GM23338 (cell line): Measurements from ENCODE around the gene UBE2E2. TPM values are rescaled to one million over a fixed set of nuclear protein-coding genes. Genes with fewer than 3 reads are reported as not detected.

Experiments used
- ATAC-seq: fragments of 200-7000 bp; cut with Tn5 transposase; 3 replicates; pipeline ENCODE4 v1.9.1; 2020
- DNase-seq: peaks from one replicate; pipeline ENCODE4 v3.0.0-alpha.2; 2015; ENCODE audit warnings: low spot score
- H2AFZ ChIP-seq: fragments of 200-600 bp; sonication (generic); 2 replicates; pipeline ENCODE4 v1.8.0; 2016; ENCODE audit warnings: antibody characterized with exemption, mild to moderate bottlenecking, moderate library complexity
- H3F3A ChIP-seq: fragments of 200-600 bp; sonication (generic); replicated peaks from 2 replicates; pipeline ENCODE4 v1.8.0; 2017; ENCODE audit warnings: antibody characterized with exemption, mixed run types, low read depth
- H3K27ac ChIP-seq: fragments of 200-600 bp; sonication (generic); 2 replicates; pipeline ENCODE4 v1.6.1; 2016; ENCODE audit warnings: low read depth
- H3K27me3 ChIP-seq: fragments of 200-600 bp; sonication (generic); 2 replicates; pipeline ENCODE4 v1.8.0; 2016; ENCODE audit warnings: mild to moderate bottlenecking, mixed run types, moderate library complexity; ENCODE audit not compliant: insufficient read depth
- H3K36me3 ChIP-seq: fragments of 200-600 bp; sonication (generic); 2 replicates; pipeline ENCODE4 v1.8.0; 2016; ENCODE audit warnings: mild to moderate bottlenecking; ENCODE audit not compliant: insufficient read depth
- H3K4me1 ChIP-seq: fragments of 200-600 bp; sonication (generic); 2 replicates; pipeline ENCODE4 v1.8.0; 2016; ENCODE audit warnings: mild to moderate bottlenecking, moderate library complexity; ENCODE audit not compliant: insufficient read depth
- H3K4me2 ChIP-seq: fragments of 200-600 bp; sonication (generic); 2 replicates; pipeline ENCODE4 v1.7.1; 2017; ENCODE audit warnings: mixed run types
- H3K4me3 ChIP-seq: fragments of 200-600 bp; sonication (generic); 2 replicates; pipeline ENCODE4 v1.6.1; 2016; ENCODE audit warnings: mixed run types
- H3K79me2 ChIP-seq: fragments of 200-600 bp; sonication (generic); replicated peaks from 2 replicates; pipeline ENCODE4 v1.8.0; 2017; ENCODE audit warnings: mild to moderate bottlenecking; ENCODE audit not compliant: insufficient read depth
- H3K9me2 ChIP-seq: fragments of 200-600 bp; sonication (generic); 2 replicates; pipeline ENCODE4 v1.8.0; 2017; ENCODE audit not compliant: insufficient read depth
- H4K20me1 ChIP-seq: fragments of 200-600 bp; sonication (generic); replicated peaks from 2 replicates; pipeline ENCODE4 v1.8.0; 2017; ENCODE audit warnings: mild to moderate bottlenecking; ENCODE audit not compliant: insufficient read depth
- H3K27ac Mint-ChIP-seq: 2 replicates; pipeline ENCODE4 v1.8.0; 2020; ENCODE audit warnings: inconsistent platforms, mild to moderate bottlenecking, moderate library complexity, mixed read lengths
- H3K27me3 Mint-ChIP-seq: 3 replicates; pipeline ENCODE4 v1.8.0; 2022; ENCODE audit warnings: low read depth, mild to moderate bottlenecking, moderate library complexity, mixed read lengths, inconsistent platforms; ENCODE audit not compliant: insufficient read depth, poor library complexity
- H3K36me3 Mint-ChIP-seq: 3 replicates; pipeline ENCODE4 v1.8.0; 2021; ENCODE audit warnings: low read depth, mild to moderate bottlenecking, inconsistent platforms, moderate library complexity, mixed read lengths
- H3K4me1 Mint-ChIP-seq: 3 replicates; pipeline ENCODE4 v1.8.0; 2020; ENCODE audit warnings: mild to moderate bottlenecking, inconsistent platforms, mixed read lengths
- H3K4me3 Mint-ChIP-seq: 3 replicates; pipeline ENCODE4 v1.8.0; 2021; ENCODE audit warnings: moderate library complexity, mild to moderate bottlenecking, inconsistent platforms, mixed read lengths
- H3K9me3 Mint-ChIP-seq: 3 replicates; pipeline ENCODE4 v1.8.0; 2020; ENCODE audit warnings: moderate library complexity, mild to moderate bottlenecking, inconsistent platforms, mixed read lengths
- CREB1 ChIP-seq: fragments of 250-450 bp; sonication (Bioruptor Pico); IDR thresholded peaks from 2 replicates; pipeline ENCODE4 v1.5.0; 2020; ENCODE audit warnings: low read depth, mild to moderate bottlenecking, moderate library complexity
- CTCF ChIP-seq, 2 experiments: fragments of 200-600 bp in 1 of 2; sonication (generic) in 1 of 2; conservative IDR thresholded peaks; 2 replicates each; pipeline versions ENCODE4 v1.5.1 to v1.6.1; 2016 to 2017; ENCODE audit warnings: antibody characterized with exemption in 2 of 2, low read depth in 2 of 2, mild to moderate bottlenecking in 2 of 2, moderate library complexity in 1 of 2
- ETS1 ChIP-seq: IDR thresholded peaks from 2 replicates; pipeline ENCODE4 v1.6.1; 2016; ENCODE audit warnings: antibody characterized with exemption
- EZH2 ChIP-seq: fragments of 200-600 bp; sonication (generic); IDR thresholded peaks from one replicate; pipeline ENCODE4 v1.8.0; 2017; ENCODE audit warnings: antibody characterized with exemption, mild to moderate bottlenecking, low read depth; ENCODE audit not compliant: unreplicated experiment
- JUNB ChIP-seq: IDR thresholded peaks from one replicate; pipeline ENCODE4 v1.6.1; 2016; ENCODE audit warnings: antibody characterized with exemption; ENCODE audit not compliant: unreplicated experiment
- NANOG ChIP-seq: IDR thresholded peaks from 2 replicates; pipeline ENCODE4 v1.6.1; 2016; ENCODE audit warnings: antibody characterized with exemption, borderline replicate concordance
- POLR2AphosphoS5 ChIP-seq: IDR thresholded peaks from 2 replicates; pipeline ENCODE4 v1.6.1; 2016; ENCODE audit warnings: antibody characterized with exemption, low read depth
- STAT1 ChIP-seq: IDR thresholded peaks from one replicate; pipeline ENCODE4 v1.6.1; 2016; ENCODE audit warnings: antibody characterized with exemption; ENCODE audit not compliant: unreplicated experiment
- ZNF331 ChIP-seq: fragments of 250-450 bp; sonication (Bioruptor Pico); IDR thresholded peaks from 2 replicates; pipeline ENCODE4 v1.5.0; 2020; ENCODE audit warnings: low read depth, mild to moderate bottlenecking, moderate library complexity
- ZNF462 ChIP-seq: fragments of 250-450 bp; sonication (Bioruptor Pico); IDR thresholded peaks from 2 replicates; pipeline ENCODE4 v1.5.0; 2020; ENCODE audit warnings: mild to moderate bottlenecking, moderate library complexity
- polyA plus RNA-seq: library from polyadenylated mRNA; unstranded; fragments of >200 nt; fragmentation: Nextera tagmentation; extraction: Ambion mirVana; gene quantifications from 2 replicates; pipeline ENCODE4 v1.2.1, GENCODE V29; 2016
- total RNA-seq: library from RNA; depleted of rRNA; stranded (reverse); fragments of >200 nt; shearing (Covaris generic); gene quantifications from 2 replicates; pipeline ENCODE4 v1.2.3, GENCODE V29; 2014

Gene UBE2E2
- total and polyA plus RNA-seq, 2 experiments from 2014 or later, result 86.9 to 169 TPM

GRCh38 chr3:23448998-23449537, 245.9 kb downstream of the UBE2E2 start (continued):
- TF ChIP-seq ETS1 (no peak), ZNF462 (CRISPR knock-in tag) (no peak)

GRCh38 chr3:23450051-23450450, 246.9 kb downstream of the UBE2E2 start:
- no peaks in the 10 kb centered on the region for H3K27me3 Mint-ChIP-seq
- H3K4me2 ChIP-seq, result no peak overlapping the region
- DNase-seq (no peak), ATAC-seq (no peak)
- H4K20me1 ChIP-seq, result no peaks in the 10 kb centered on the region; the same call in 1 of the 2 replicates
- peaks cover 13% of the 10 kb centered on the region for H3K4me1 ChIP-seq
- H2AFZ ChIP-seq, result no peak overlapping the region
- no peaks in the 10 kb centered on the region for H3K9me3 Mint-ChIP-seq
- H3K36me3 ChIP-seq, result no peaks in the 10 kb centered on the region
- no peaks in the 10 kb centered on the region for H3F3A ChIP-seq
- H3K27ac Mint-ChIP-seq, result no peak overlapping the region
- H3K4me3 ChIP-seq, result no peak overlapping the region
- peaks cover 22% of the 10 kb centered on the region; the same call in 2 of the 3 replicates for H3K4me1 Mint-ChIP-seq
- H3K27ac ChIP-seq, result no peak overlapping the region
- no peak overlapping the region for H3K4me3 Mint-ChIP-seq
- H3K79me2 ChIP-seq, result peaks cover 18% of the 10 kb centered on the region
- H3K36me3 Mint-ChIP-seq, result no peaks in the 10 kb centered on the region
- H3K27me3 ChIP-seq, result no peaks in the 10 kb centered on the region
- H3K9me2 ChIP-seq, result no peaks in the 10 kb centered on the region
- TF ChIP-seq CREB1 (CRISPR knock-in tag), result no peak
- no peak for TF ChIP-seq STAT1
- no peak for TF ChIP-seq NANOG
- no peak for TF ChIP-seq CTCF (conservative IDR thresholded peaks at IDR 0.05; ENCODE audit: low read depth in 2 of 2)
- TF ChIP-seq EZH2, result no peak
- no peak for TF ChIP-seq POLR2AphosphoS5
- no peak for TF ChIP-seq JUNB
- TF ChIP-seq ZNF331, result no peak
